Thoracic aorta (tissue), 2 donors: ENCODE data around the gene LCK. TPM values are rescaled to one million over a fixed set of nuclear protein-coding genes. Genes with fewer than 3 reads are reported as not detected.

Source experiments
- ATAC-seq: fragments of 150-250 bp; one replicate; pipeline ENCODE4 v1.8.0; 2017; ENCODE audit warnings: low read depth; ENCODE audit not compliant: insufficient number of reproducible peaks, low FRiP score
- DNase-seq: peaks from one replicate; pipeline ENCODE4 v3.0.0-alpha.2; 2020; ENCODE audit warnings: low spot score
- H3K27ac ChIP-seq, 2 donors: fragments of 200-600 bp; sonication (generic); 1 replicate in 1 of 2; 2 replicates in 1 of 2; pipeline ENCODE4 v1.5.1; 2016; ENCODE audit warnings: mild to moderate bottlenecking in 2 of 2, moderate library complexity in 2 of 2
- H3K27me3 ChIP-seq: fragments of 200-600 bp; sonication (generic); replicated peaks from 2 replicates; pipeline ENCODE4 v1.6.0; 2016; ENCODE audit warnings: mild to moderate bottlenecking; ENCODE audit not compliant: insufficient read depth
- H3K36me3 ChIP-seq: fragments of 200-600 bp; sonication (generic); one replicate; pipeline ENCODE4 v1.5.1; 2016
- H3K4me1 ChIP-seq, 2 donors: fragments of 200-600 bp; sonication (generic); 1 replicate in 1 of 2; 2 replicates in 1 of 2; pipeline versions ENCODE4 v1.5.1 to v1.6.0; 2016; ENCODE audit warnings: low read depth in 2 of 2, mild to moderate bottlenecking in 1 of 2; ENCODE audit not compliant: control insufficient read depth in 1 of 2
- H3K4me3 ChIP-seq: fragments of 200-600 bp; sonication (generic); 2 replicates; pipeline ENCODE4 v1.5.1; 2016; ENCODE audit warnings: mild to moderate bottlenecking
- H3K9me3 ChIP-seq: fragments of 200-600 bp; sonication (generic); 2 replicates; pipeline ENCODE4 v1.5.1; 2016
- CTCF ChIP-seq: fragments of 200-600 bp; sonication (generic); IDR thresholded peaks from one replicate; pipeline ENCODE4 v1.5.1; 2019; ENCODE audit warnings: antibody characterized with exemption
- total RNA-seq, 2 donors: library from RNA; depleted of rRNA; stranded (reverse); fragments of >200 nt; gene quantifications; one replicate each; pipeline versions ENCODE4 v1.1.0 to v1.2.3, GENCODE V29; 2016

The LCK gene
- total RNA-seq, 2 donors from 2014 or later: 4.1 to 10.5 TPM

GRCh38 chr1:32240140-32240951 lies 10.7 kb upstream of the LCK start:
- Histone ChIP-seq H3K9me3 (no peaks in the 10 kb centered on the region), H3K27me3 (no peaks in the 10 kb centered on the region), H3K27ac (peak overlapping the region; percentile 75 to 84), H3K36me3 (no peaks in the 10 kb centered on the region), H3K4me1 (peaks cover 5 to 13% of the 10 kb centered on the region in 2 donors), H3K4me3 (peak overlapping the region; percentile 85)
- peak; percentile 30 for TF ChIP-seq CTCF
- ATAC-seq (no peak), DNase-seq (peak; percentile 13)

GRCh38 chr1:32241001-32241763 lies 9.9 kb upstream of the LCK start:
- H3K27ac ChIP-seq: peak overlapping the region; percentile 75 to 84
- peak; percentile 40 for ATAC-seq
- no peak for TF ChIP-seq CTCF
- peak overlapping the region; percentile 85 for H3K4me3 ChIP-seq
- no peaks in the 10 kb centered on the region for H3K27me3 ChIP-seq
- H3K36me3 ChIP-seq: no peaks in the 10 kb centered on the region
- H3K9me3 ChIP-seq: no peaks in the 10 kb centered on the region
- H3K4me1 ChIP-seq: peaks cover 5 to 13% of the 10 kb centered on the region in 2 donors
- peak; percentile 22 for DNase-seq

DNA sequence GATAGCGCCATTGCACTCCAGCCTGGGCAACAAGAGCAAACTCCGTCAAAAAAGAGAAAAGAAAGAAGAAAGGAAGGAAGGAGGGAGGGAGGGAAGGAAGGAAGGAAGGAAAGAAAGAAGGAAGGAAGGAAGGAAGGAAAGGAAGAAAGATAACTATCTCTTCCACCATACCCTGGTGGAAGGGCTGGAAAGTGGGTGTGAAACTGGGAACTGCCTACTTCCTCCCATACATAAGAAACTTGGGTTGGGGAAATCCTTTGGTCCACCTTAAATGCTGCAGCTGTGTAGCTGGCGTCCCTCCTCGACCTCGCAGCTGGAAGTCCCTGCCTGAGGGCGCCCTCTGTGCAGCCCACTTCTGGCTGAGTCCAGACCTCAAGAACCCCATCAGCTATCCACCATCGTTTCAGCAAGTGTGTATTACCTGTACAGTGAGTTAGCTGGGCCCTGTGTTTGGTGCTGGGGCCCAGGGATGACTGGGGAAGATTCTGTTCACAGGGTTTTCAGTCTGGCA lies 8.7 kb upstream of the LCK start:
- DNase-seq (no peak), ATAC-seq (no peak)
- Histone ChIP-seq H3K27ac (peak overlapping the region in 1 of 2 donors; percentile 84), H3K9me3 (no peaks in the 10 kb centered on the region), H3K4me3 (no peak overlapping the region), H3K4me1 (peaks cover 5 to 19% of the 10 kb centered on the region in 2 donors), H3K36me3 (no peaks in the 10 kb centered on the region), H3K27me3 (no peaks in the 10 kb centered on the region)
- no peak for TF ChIP-seq CTCF

DNA sequence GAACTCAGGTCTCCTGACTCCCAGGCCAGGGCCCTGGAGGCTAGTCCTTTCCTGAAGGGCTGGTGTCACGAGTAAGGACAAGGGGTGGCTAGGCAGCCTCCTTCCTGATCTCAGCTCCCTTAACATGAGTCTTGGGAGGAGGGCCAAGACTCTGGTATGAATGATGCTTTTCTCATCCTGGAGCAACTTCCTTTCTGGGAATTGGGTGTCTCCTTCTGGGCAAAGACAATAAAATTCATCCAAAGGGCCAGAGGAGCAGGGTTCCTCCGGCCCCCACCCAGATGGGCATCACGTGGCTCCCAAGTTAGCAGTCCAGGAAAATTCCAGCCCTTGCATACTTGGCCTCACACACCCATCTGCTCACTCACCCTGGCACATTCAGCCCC lies 4.2 kb upstream of the LCK start, which contains the start of gene FAM167B:
Gene FAM167B (plus strand): TSS at position 335 of the 386 bp plus-strand sequence. CDS start 200 bp downstream, outside the sequence.
- no peaks in the 10 kb centered on the region for H3K27me3 ChIP-seq
- DNase-seq (no peak), ATAC-seq (no peak)
- no peaks in the 10 kb centered on the region for H3K36me3 ChIP-seq
- peaks cover 8 to 27% of the 10 kb centered on the region in 2 donors for H3K4me1 ChIP-seq
- H3K27ac ChIP-seq: peak within 1 kb of the TSS in 1 of 2 donors; percentile 22
- H3K4me3 ChIP-seq: no peak within 1 kb of the TSS
- TF ChIP-seq CTCF: no peak
- H3K9me3 ChIP-seq: no peaks in the 10 kb centered on the region

- Histone ChIP-seq H3K27ac (peak overlapping the region in 1 of 2 donors; percentile 22), H3K4me3 (no peak overlapping the region), H3K4me1 (peaks cover 8 to 23% of the 10 kb centered on the region in 2 donors), H3K27me3 (no peaks in the 10 kb centered on the region), H3K36me3 (no peaks in the 10 kb centered on the region), H3K9me3 (no peaks in the 10 kb centered on the region)
- no peak for DNase-seq
- TF ChIP-seq CTCF: no peak
- no peak for ATAC-seq
These were observed 3.6 kb upstream of the LCK start for GRCh38 chr1:32247452-32247851.
